UCSD-AML1 (cell line): ENCODE results near the gene GET4.
"Not testable (repeated sequence)": the region's sequence is repeated elsewhere in the genome, so short reads cannot be mapped to it uniquely, and the experiment has no call there.

Experiments used
- DNase-seq: peaks from one replicate; lab custom pipeline; 2025; ENCODE audit not compliant: unreplicated experiment; lab: John Stamatoyannopoulos, UW

The GET4 gene

GRCh38 chr7:898460-898854 is 22.1 kb downstream of the GET4 start:
- no peak for DNase-seq

GRCh38 chr7:898855-899681 is 22.7 kb downstream of the GET4 start:
- no peak for DNase-seq

GRCh38 chr7:899806-900205 is 23.5 kb downstream of the GET4 start:
- DNase-seq: no peak

GRCh38 chr7:900331-901040 is 24.1 kb downstream of the GET4 start:
- no peak for DNase-seq

GRCh38 chr7:901041-901387 is 24.7 kb downstream of the GET4 start:
- no peak for DNase-seq

GRCh38 chr7:901388-902154 is 25.2 kb downstream of the GET4 start:
- peak; percentile 77 for DNase-seq

- no peak for DNase-seq
Measured at GRCh38 chr7:902996-903395, 26.6 kb downstream of the GET4 start.

- DNase-seq: no peak
Measured at GRCh38 chr7:903921-904755, 27.8 kb downstream of the GET4 start.

- DNase-seq: no peak
Measured at GRCh38 chr7:904847-905246, 28.5 kb downstream of the GET4 start.

GRCh38 chr7:906776-907157 is 30.4 kb downstream of the GET4 start:
- no peak for DNase-seq

GRCh38 chr7:907158-907980 is 31.0 kb downstream of the GET4 start:
- DNase-seq: no peak

- no peak for DNase-seq
Measured at GRCh38 chr7:908159-908581, 31.8 kb downstream of the GET4 start.

- not testable (repeated sequence) for DNase-seq
Measured at GRCh38 chr7:908591-909357, 32.4 kb downstream of the GET4 start.

- DNase-seq: peak; percentile 8
Measured at GRCh38 chr7:909358-910329, 33.3 kb downstream of the GET4 start.

- no peak for DNase-seq
Measured at GRCh38 chr7:910441-910861, 34.1 kb downstream of the GET4 start.

GRCh38 chr7:910931-911431 is 34.6 kb downstream of the GET4 start:
- no peak for DNase-seq

- DNase-seq: no peak
Measured at GRCh38 chr7:911791-912480, 35.6 kb downstream of the GET4 start.
